Measurements from ENCODE around the gene TRAPPC3.

The TRAPPC3 gene

DNA sequence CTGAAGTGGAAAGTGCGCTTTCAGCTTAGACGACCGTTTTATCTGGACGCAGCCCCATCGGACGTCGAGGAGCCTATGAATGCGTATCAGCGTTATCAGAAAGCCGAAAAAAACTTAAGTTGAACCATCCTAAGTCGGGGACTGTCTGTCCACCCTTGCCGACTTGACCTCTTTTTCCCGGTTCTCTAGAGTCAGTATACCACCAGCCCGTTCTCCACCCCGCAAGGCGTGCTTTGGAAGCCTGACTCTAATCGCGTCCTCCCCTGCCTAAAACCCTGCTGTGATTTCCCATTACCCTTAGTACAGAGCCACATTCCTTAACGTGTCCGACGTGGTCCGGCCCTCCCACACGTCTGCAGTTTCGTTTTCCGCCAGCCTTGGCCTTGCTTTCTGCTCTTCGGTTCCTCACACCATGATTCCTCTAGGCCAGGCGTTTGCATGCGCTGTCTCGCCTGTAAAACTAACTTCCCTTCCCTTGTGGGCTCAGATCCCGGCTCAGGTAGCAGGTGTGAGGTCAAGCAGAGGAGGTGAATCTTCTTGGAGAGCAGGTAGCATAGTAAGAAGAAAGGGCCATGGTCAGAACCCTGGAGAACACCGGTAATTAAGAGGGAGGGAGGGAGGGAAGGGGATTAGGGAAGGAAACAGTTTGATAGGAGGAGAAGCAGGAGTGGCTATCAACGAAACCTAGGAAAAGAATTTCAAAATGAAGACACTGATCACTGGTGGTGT lies 59.7 kb downstream of the TRAPPC3 start:
- peaks cover 6% of the 10 kb centered on the region for H3K27me3 ChIP-seq (ENCODE audit: control insufficient read depth, insufficient read depth, low read length)
- peaks cover 19% of the 10 kb centered on the region for H3K36me3 ChIP-seq (ENCODE audit: control insufficient read depth, insufficient read depth, low read length)
- H3K4me1 ChIP-seq (ENCODE audit: control insufficient read depth, insufficient read depth, low read length): peaks cover 8% of the 10 kb centered on the region
- no peaks in the 10 kb centered on the region for H3K9me3 ChIP-seq (ENCODE audit: control insufficient read depth, low read length)
- peak overlapping the region; percentile 79 for H3K9ac ChIP-seq (ENCODE audit: low read length)
- H3K4me3 ChIP-seq (ENCODE audit: low read length): peak overlapping the region; percentile 24

- Histone ChIP-seq H3K4me1 (ENCODE audit: control insufficient read depth, insufficient read depth, low read length) (peaks cover 13% of the 10 kb centered on the region), H3K9ac (ENCODE audit: low read length) (peak within 1 kb of the TSS; percentile 79), H3K36me3 (ENCODE audit: control insufficient read depth, insufficient read depth, low read length) (peaks cover 19% of the 10 kb centered on the region), H3K27me3 (ENCODE audit: control insufficient read depth, insufficient read depth, low read length) (peaks cover 14% of the 10 kb centered on the region), H3K9me3 (ENCODE audit: control insufficient read depth, low read length) (no peaks in the 10 kb centered on the region), H3K4me3 (ENCODE audit: low read length) (peak within 1 kb of the TSS; percentile 24)
Observed at GRCh38 chr1:36088577-36089392, 60.5 kb downstream of the TRAPPC3 start, which contains the start of gene ADPRS. Gene ADPRS (plus strand): TSS chr1:36088892. CDS start chr1:36088905, 13 bp downstream.

GRCh38 chr1:36088265-36088576 lies 61.1 kb downstream of the TRAPPC3 start:
- Histone ChIP-seq H3K36me3 (ENCODE audit: control insufficient read depth, insufficient read depth, low read length) (peaks cover 16% of the 10 kb centered on the region), H3K27me3 (ENCODE audit: control insufficient read depth, insufficient read depth, low read length) (peaks cover 17% of the 10 kb centered on the region), H3K4me1 (ENCODE audit: control insufficient read depth, insufficient read depth, low read length) (peaks cover 13% of the 10 kb centered on the region), H3K4me3 (ENCODE audit: low read length) (peak overlapping the region; percentile 24), H3K9ac (ENCODE audit: low read length) (peak overlapping the region; percentile 79), H3K9me3 (ENCODE audit: control insufficient read depth, low read length) (no peaks in the 10 kb centered on the region)

- H3K9ac ChIP-seq (ENCODE audit: low read length): no peak overlapping the region
- H3K4me1 ChIP-seq (ENCODE audit: control insufficient read depth, insufficient read depth, low read length): peaks cover 13% of the 10 kb centered on the region
- peaks cover 17% of the 10 kb centered on the region for H3K27me3 ChIP-seq (ENCODE audit: control insufficient read depth, insufficient read depth, low read length)
- H3K36me3 ChIP-seq (ENCODE audit: control insufficient read depth, insufficient read depth, low read length): peaks cover 9% of the 10 kb centered on the region
- no peak overlapping the region for H3K4me3 ChIP-seq (ENCODE audit: low read length)
- no peaks in the 10 kb centered on the region for H3K9me3 ChIP-seq (ENCODE audit: control insufficient read depth, low read length)
Observed at GRCh38 chr1:36087233-36088123, 61.8 kb downstream of the TRAPPC3 start.
